ENCODE results near the gene IFT20. TPM values are rescaled to one million over a fixed set of nuclear protein-coding genes. Genes with fewer than 3 reads are reported as not detected.

IFT20 gene
- total and polyA plus RNA-seq, 2 of the 13 experiments (the other 11 are each of a cell fraction or from before 2014, with no cell fraction given): 28.0 to 37.8 TPM

DNA sequence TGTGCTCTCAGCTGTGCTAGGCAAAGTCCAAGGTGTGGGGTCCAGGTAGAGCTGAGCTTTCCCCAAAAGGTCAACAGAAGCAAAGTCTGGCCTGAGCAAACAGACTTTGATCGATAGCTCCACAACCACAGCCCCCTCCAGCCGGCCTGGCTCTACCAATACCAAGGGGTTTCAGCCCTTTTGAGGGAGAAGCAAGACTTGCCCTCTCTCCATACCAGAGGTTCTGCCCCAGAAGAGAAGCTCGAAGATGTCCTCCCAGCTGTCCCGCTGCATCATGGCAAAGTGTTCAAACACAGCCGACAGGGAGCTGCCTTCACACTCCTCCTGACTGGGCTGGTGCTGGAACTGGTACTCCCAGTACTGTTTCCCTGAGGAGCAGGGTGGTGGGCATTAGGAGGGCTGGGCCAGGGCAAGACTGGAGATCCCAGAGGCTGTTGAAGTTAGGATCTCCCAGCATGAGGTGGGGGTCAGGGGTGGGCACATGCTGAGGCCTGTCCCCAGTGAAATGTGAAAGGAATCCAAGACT, 33.1 kb upstream of the IFT20 start (continued):
- no peak for TF ChIP-seq ZNF547 (CRISPR knock-in tag; IDR thresholded peaks at IDR 0.05)
- TF ChIP-seq, protein P1, sequence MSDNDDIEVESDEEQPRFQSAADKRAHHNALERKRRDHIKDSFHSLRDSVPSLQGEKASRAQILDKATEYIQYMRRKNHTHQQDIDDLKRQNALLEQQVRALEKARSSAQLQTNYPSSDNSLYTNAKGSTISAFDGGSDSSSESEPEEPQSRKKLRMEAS (IDR thresholded peaks at IDR 0.05): peak; percentile 65
- peak; percentile 95 for TF ChIP-seq HDAC1 (CRISPR knock-in tag; IDR thresholded peaks at IDR 0.05)
- TF ChIP-seq ZNF34 (CRISPR knock-in tag; IDR thresholded peaks at IDR 0.05; ENCODE audit: borderline replicate concordance): no peak
- peak; percentile 95 for TF ChIP-seq MED1 (CRISPR knock-in tag; IDR thresholded peaks at IDR 0.05)
- no peak for TF ChIP-seq PAF1 (CRISPR knock-in tag; IDR thresholded peaks at IDR 0.05)
- TF ChIP-seq, protein P2, sequence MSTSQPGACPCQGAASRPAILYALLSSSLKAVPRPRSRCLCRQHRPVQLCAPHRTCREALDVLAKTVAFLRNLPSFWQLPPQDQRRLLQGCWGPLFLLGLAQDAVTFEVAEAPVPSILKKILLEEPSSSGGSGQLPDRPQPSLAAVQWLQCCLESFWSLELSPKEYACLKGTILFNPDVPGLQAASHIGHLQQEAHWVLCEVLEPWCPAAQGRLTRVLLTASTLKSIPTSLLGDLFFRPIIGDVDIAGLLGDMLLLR (CRISPR knock-in tag; IDR thresholded peaks at IDR 0.05): no peak
- no peak for TF ChIP-seq ZFP1 (CRISPR knock-in tag; IDR thresholded peaks at IDR 0.05)
- peak; percentile 95 for TF ChIP-seq FOXO1 (CRISPR knock-in tag; IDR thresholded peaks at IDR 0.05)
- TF ChIP-seq, protein P3, sequence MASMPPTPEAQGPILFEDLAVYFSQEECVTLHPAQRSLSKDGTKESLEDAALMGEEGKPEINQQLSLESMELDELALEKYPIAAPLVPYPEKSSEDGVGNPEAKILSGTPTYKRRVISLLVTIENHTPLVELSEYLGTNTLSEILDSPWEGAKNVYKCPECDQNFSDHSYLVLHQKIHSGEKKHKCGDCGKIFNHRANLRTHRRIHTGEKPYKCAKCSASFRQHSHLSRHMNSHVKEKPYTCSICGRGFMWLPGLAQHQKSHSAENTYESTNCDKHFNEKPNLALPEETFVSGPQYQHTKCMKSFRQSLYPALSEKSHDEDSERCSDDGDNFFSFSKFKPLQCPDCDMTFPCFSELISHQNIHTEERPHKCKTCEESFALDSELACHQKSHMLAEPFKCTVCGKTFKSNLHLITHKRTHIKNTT (CRISPR knock-in tag; IDR thresholded peaks at IDR 0.05): no peak
- TF ChIP-seq ZNF510 (CRISPR knock-in tag; IDR thresholded peaks at IDR 0.05; ENCODE audit: low read depth): no peak
- no peak for TF ChIP-seq CAMTA2 (CRISPR knock-in tag; IDR thresholded peaks at IDR 0.05; ENCODE audit: borderline replicate concordance)
- peak; percentile 44; the same call in 1 of the 2 replicates for TF ChIP-seq ZNF614 (CRISPR knock-in tag; IDR thresholded peaks at IDR 0.05; ENCODE audit: borderline replicate concordance)
- no peak; the same call in 1 of the 2 replicates for TF ChIP-seq ZKSCAN8 (CRISPR knock-in tag; IDR thresholded peaks at IDR 0.05; ENCODE audit: borderline replicate concordance)
- TF ChIP-seq, protein P4, sequence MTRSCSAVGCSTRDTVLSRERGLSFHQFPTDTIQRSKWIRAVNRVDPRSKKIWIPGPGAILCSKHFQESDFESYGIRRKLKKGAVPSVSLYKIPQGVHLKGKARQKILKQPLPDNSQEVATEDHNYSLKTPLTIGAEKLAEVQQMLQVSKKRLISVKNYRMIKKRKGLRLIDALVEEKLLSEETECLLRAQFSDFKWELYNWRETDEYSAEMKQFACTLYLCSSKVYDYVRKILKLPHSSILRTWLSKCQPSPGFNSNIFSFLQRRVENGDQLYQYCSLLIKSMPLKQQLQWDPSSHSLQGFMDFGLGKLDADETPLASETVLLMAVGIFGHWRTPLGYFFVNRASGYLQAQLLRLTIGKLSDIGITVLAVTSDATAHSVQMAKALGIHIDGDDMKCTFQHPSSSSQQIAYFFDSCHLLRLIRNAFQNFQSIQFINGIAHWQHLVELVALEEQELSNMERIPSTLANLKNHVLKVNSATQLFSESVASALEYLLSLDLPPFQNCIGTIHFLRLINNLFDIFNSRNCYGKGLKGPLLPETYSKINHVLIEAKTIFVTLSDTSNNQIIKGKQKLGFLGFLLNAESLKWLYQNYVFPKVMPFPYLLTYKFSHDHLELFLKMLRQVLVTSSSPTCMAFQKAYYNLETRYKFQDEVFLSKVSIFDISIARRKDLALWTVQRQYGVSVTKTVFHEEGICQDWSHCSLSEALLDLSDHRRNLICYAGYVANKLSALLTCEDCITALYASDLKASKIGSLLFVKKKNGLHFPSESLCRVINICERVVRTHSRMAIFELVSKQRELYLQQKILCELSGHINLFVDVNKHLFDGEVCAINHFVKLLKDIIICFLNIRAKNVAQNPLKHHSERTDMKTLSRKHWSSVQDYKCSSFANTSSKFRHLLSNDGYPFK (CRISPR knock-in tag; IDR thresholded peaks at IDR 0.05; ENCODE audit: borderline replicate concordance): 0 out of 2 replicates have a peak, but pooled peaks have one; percentile 29
- TF ChIP-seq MAFF (IDR thresholded peaks at IDR 0.05; ENCODE audit: low read depth, low read length): no peak
- TF ChIP-seq, protein P5, sequence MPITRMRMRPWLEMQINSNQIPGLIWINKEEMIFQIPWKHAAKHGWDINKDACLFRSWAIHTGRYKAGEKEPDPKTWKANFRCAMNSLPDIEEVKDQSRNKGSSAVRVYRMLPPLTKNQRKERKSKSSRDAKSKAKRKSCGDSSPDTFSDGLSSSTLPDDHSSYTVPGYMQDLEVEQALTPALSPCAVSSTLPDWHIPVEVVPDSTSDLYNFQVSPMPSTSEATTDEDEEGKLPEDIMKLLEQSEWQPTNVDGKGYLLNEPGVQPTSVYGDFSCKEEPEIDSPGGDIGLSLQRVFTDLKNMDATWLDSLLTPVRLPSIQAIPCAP (CRISPR knock-in tag; IDR thresholded peaks at IDR 0.05; ENCODE audit: low read depth): no peak
- TF ChIP-seq, protein P6, sequence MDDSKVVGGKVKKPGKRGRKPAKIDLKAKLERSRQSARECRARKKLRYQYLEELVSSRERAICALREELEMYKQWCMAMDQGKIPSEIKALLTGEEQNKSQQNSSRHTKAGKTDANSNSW (CRISPR knock-in tag; IDR thresholded peaks at IDR 0.05; ENCODE audit: borderline replicate concordance): no peak
- TF ChIP-seq ZNF296 (CRISPR knock-in tag; conservative IDR thresholded peaks at IDR 0.05): no peak
- TF ChIP-seq, protein P7, sequence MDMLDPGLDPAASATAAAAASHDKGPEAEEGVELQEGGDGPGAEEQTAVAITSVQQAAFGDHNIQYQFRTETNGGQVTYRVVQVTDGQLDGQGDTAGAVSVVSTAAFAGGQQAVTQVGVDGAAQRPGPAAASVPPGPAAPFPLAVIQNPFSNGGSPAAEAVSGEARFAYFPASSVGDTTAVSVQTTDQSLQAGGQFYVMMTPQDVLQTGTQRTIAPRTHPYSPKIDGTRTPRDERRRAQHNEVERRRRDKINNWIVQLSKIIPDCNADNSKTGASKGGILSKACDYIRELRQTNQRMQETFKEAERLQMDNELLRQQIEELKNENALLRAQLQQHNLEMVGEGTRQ (IDR thresholded peaks at IDR 0.05; ENCODE audit: low read depth, low read length): no peak
- TF ChIP-seq, protein P7 (CRISPR knock-in tag; IDR thresholded peaks at IDR 0.05; ENCODE audit: borderline replicate concordance): no peak; the same call in 1 of the 2 replicates

Measured in HepG2 (cell line).